Transverse colon (tissue), 4 donors: ENCODE results near the gene KIAA1755.

Source experiments
- CTCF ChIP-seq, 5 experiments: fragments of 200-600 bp in 3 of 5; fragments of 450-650 bp in 2 of 5; sonication (generic) in 3 of 5; IDR thresholded peaks; 1 replicate in 2 of 5; 2 replicates in 3 of 5; pipeline ENCODE4 v1.5.1; 2016 to 2017; ENCODE audit warnings: antibody characterized with exemption in 5 of 5, inconsistent platforms in 3 of 5, mild to moderate bottlenecking in 2 of 5, moderate library complexity in 1 of 5
- POLR2A ChIP-seq: fragments of 450-650 bp; IDR thresholded peaks from one replicate; pipeline ENCODE4 v1.6.1; 2016; ENCODE audit warnings: antibody characterized with exemption, mild to moderate bottlenecking, moderate library complexity
- POLR2AphosphoS5 ChIP-seq, 3 donors: sonication (generic); formaldehyde crosslinking; IDR thresholded peaks; one replicate each; pipeline ENCODE4 v1.6.1; 2016; ENCODE audit warnings: antibody characterized with exemption in 3 of 3

GRCh38 chr20:38222231-38222922, 38.2 kb downstream of the KIAA1755 start:
- TF ChIP-seq POLR2A (no peak), CTCF (IDR thresholded peaks at IDR 0.05) (peak; percentile 77 to 89 (median 82)), POLR2AphosphoS5 (IDR thresholded peaks at IDR 0.05) (no peak)
